MM.1S (cell line): ENCODE results near the gene FCHSD2.

ENCODE experiments used
- DNase-seq: peaks from one replicate; pipeline ENCODE4 v3.0.0-alpha.2; 2015
- H2AFZ ChIP-seq: fragments of 300-600 bp; sonication (generic); 2 replicates; pipeline ENCODE4 v1.6.0; 2016; ENCODE audit warnings: antibody characterized with exemption, low read length
- H3F3A ChIP-seq: fragments of 300-600 bp; sonication (generic); 2 replicates; pipeline ENCODE4 v1.6.1; 2016; ENCODE audit warnings: mild to moderate bottlenecking, antibody characterized with exemption, low read length, moderate library complexity, mixed read lengths; ENCODE audit not compliant: insufficient read depth
- H3K27ac ChIP-seq: fragments of 300-600 bp; sonication (generic); 2 replicates; pipeline ENCODE4 v1.5.1; 2016; ENCODE audit warnings: mild to moderate bottlenecking, low read length
- H3K27me3 ChIP-seq: fragments of 300-600 bp; sonication (generic); replicated peaks from 2 replicates; pipeline ENCODE4 v1.6.0; 2016; ENCODE audit warnings: low read length; ENCODE audit not compliant: insufficient read depth
- H3K36me3 ChIP-seq: fragments of 300-600 bp; sonication (generic); replicated peaks from 2 replicates; pipeline ENCODE4 v1.6.1; 2016; ENCODE audit warnings: mild to moderate bottlenecking, low read length, mixed read lengths; ENCODE audit not compliant: insufficient read depth
- H3K4me1 ChIP-seq: fragments of 300-600 bp; sonication (generic); 2 replicates; pipeline ENCODE4 v1.6.1; 2016; ENCODE audit warnings: low read length, mixed read lengths
- H3K4me2 ChIP-seq: fragments of 300-600 bp; sonication (generic); 2 replicates; pipeline ENCODE4 v1.6.0; 2016; ENCODE audit warnings: low read depth, low read length
- H3K4me3 ChIP-seq: fragments of 300-600 bp; sonication (generic); 2 replicates; pipeline ENCODE4 v1.5.1; 2016; ENCODE audit warnings: low read length, mixed read lengths
- H3K79me2 ChIP-seq: fragments of 300-600 bp; sonication (generic); 2 replicates; pipeline ENCODE4 v1.6.1; 2016; ENCODE audit warnings: mixed run types, low read length, mixed read lengths
- H3K9ac ChIP-seq: fragments of 300-600 bp; sonication (generic); 2 replicates; pipeline ENCODE4 v1.6.1; 2016; ENCODE audit warnings: low read length, mixed read lengths
- H3K9me2 ChIP-seq: fragments of 300-600 bp; sonication (generic); replicated peaks from 2 replicates; pipeline ENCODE4 v1.6.1; 2016; ENCODE audit warnings: mild to moderate bottlenecking, low read length, mixed read lengths; ENCODE audit not compliant: insufficient read depth
- H3K9me3 ChIP-seq: fragments of 300-600 bp; sonication (generic); replicated peaks from 2 replicates; pipeline ENCODE4 v1.6.1; 2016; ENCODE audit warnings: mild to moderate bottlenecking, low read length, mixed read lengths; ENCODE audit not compliant: insufficient read depth
- H4K20me1 ChIP-seq: fragments of 300-600 bp; sonication (generic); 2 replicates; pipeline ENCODE4 v1.6.1; 2016; ENCODE audit warnings: mild to moderate bottlenecking, low read length, moderate library complexity, mixed read lengths; ENCODE audit not compliant: insufficient read depth
- EZH2 ChIP-seq: fragments of 300-600 bp; sonication (generic); optimal IDR thresholded peaks from 2 replicates; pipeline ENCODE3; 2017; ENCODE audit warnings: low read depth, mild to moderate bottlenecking, antibody characterized with exemption, low read length, mixed read lengths
- EZH2phosphoT487 ChIP-seq: fragments of 300-600 bp; sonication (generic); IDR thresholded peaks from 2 replicates; pipeline ENCODE4 v1.6.1; 2018; ENCODE audit warnings: antibody characterized with exemption, low read length
- TF ChIP-seq, protein P1 (sequence below): fragments of 300-600 bp; sonication (generic); IDR thresholded peaks from 2 replicates; pipeline ENCODE4 v1.5.1; 2016; ENCODE audit warnings: antibody characterized with exemption, low read length, mixed read lengths

FCHSD2 gene

DNA sequence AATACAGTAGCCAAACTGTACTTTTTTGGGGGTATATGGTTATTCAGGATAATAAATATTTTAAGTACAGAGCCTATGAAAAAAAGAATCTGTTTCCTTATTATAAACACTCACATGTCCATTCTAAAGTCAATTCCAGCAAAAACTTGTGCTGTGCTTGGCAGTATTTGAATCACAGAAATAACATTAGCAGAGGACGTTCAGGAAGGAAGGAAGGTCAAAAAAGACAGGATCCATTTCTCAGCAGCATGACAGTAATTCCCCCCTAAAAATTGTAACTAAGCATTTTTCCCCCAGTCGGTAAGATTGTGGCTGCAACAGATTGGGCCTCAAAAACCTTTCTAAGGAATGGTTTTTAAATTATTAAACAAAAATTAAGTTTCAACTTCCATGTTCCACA, 203.1 kb downstream of the FCHSD2 start:
- H3K4me1 ChIP-seq: no peaks in the 10 kb centered on the region
- H3K4me3 ChIP-seq: no peak overlapping the region
- no peaks in the 10 kb centered on the region for H3K9me2 ChIP-seq
- H3K27me3 ChIP-seq: no peaks in the 10 kb centered on the region
- H3K36me3 ChIP-seq: no peaks in the 10 kb centered on the region
- H3K79me2 ChIP-seq: peaks cover 8% of the 10 kb centered on the region
- H4K20me1 ChIP-seq: no peaks in the 10 kb centered on the region
- H3K4me2 ChIP-seq: no peak overlapping the region
- H3F3A ChIP-seq: no peaks in the 10 kb centered on the region
- DNase-seq: no peak
- H2AFZ ChIP-seq: no peak overlapping the region
- no peaks in the 10 kb centered on the region for H3K9me3 ChIP-seq
- no peak overlapping the region for H3K9ac ChIP-seq
- TF ChIP-seq EZH2: no peak
- TF ChIP-seq, protein P1, sequence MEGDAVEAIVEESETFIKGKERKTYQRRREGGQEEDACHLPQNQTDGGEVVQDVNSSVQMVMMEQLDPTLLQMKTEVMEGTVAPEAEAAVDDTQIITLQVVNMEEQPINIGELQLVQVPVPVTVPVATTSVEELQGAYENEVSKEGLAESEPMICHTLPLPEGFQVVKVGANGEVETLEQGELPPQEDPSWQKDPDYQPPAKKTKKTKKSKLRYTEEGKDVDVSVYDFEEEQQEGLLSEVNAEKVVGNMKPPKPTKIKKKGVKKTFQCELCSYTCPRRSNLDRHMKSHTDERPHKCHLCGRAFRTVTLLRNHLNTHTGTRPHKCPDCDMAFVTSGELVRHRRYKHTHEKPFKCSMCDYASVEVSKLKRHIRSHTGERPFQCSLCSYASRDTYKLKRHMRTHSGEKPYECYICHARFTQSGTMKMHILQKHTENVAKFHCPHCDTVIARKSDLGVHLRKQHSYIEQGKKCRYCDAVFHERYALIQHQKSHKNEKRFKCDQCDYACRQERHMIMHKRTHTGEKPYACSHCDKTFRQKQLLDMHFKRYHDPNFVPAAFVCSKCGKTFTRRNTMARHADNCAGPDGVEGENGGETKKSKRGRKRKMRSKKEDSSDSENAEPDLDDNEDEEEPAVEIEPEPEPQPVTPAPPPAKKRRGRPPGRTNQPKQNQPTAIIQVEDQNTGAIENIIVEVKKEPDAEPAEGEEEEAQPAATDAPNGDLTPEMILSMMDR: no peak
- no peak for TF ChIP-seq EZH2phosphoT487
- no peak overlapping the region for H3K27ac ChIP-seq

DNA sequence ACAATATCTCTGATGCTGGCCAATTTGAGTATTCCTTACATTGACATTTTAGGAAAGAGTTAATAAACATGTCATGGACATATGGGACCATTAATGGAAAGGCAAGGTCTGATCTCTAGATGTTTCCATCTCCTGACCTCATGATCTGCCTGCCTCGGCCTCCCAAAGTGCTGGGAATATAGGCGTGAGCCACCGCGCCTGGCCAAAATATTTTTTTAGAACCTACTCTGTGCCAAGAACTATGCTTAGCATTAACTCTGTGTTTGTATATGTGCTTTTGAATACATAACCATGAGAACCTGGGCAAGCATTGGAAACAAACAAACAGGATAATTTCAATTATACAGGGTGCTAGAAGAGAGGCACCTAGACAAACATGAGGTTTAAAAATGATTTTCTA, 204.7 kb downstream of the FCHSD2 start:
- Histone ChIP-seq H3K27me3 (no peaks in the 10 kb centered on the region), H3K9me3 (no peaks in the 10 kb centered on the region), H3K27ac (no peak overlapping the region), H3F3A (no peaks in the 10 kb centered on the region), H3K9me2 (no peaks in the 10 kb centered on the region), H3K4me3 (no peak overlapping the region), H3K9ac (no peak overlapping the region), H3K4me1 (no peaks in the 10 kb centered on the region), H4K20me1 (no peaks in the 10 kb centered on the region), H3K4me2 (no peak overlapping the region), H2AFZ (no peak overlapping the region), H3K36me3 (no peaks in the 10 kb centered on the region; the same call in 1 of the 2 replicates), H3K79me2 (peaks cover 5% of the 10 kb centered on the region)
- TF ChIP-seq EZH2phosphoT487 (no peak), EZH2 (no peak)
- TF ChIP-seq, protein P1: no peak
- DNase-seq: no peak

DNA sequence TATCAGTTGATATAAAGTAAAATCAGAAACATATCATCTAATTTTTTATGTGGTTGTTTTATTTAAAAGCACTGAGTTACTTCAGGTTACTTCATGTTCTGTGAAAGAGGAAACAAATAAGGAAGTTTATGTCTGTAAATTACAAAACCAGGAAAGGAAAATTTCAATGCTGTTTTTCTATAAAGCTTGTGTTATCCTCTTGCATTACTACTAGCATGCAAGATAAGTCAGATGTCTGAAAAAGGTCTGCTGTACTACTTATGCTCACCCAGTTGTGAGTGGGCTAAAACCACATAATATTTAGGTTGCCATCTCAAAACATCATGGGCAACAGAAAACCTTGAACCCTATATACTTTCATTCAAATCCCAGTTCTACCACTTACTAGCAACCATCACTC, 206.4 kb downstream of the FCHSD2 start:
- H3K27ac ChIP-seq: no peak overlapping the region
- TF ChIP-seq, protein P1: no peak
- TF ChIP-seq EZH2phosphoT487: no peak
- no peak for TF ChIP-seq EZH2
- no peak for DNase-seq

More for the DNA sequence above, 206.4 kb downstream of the FCHSD2 start:
- H3K27me3 ChIP-seq: no peaks in the 10 kb centered on the region
- H3K4me3 ChIP-seq: no peak overlapping the region
- no peaks in the 10 kb centered on the region; the same call in 1 of the 2 replicates for H3K79me2 ChIP-seq
- H3K4me2 ChIP-seq: no peak overlapping the region
- no peak overlapping the region for H3K9ac ChIP-seq
- H3F3A ChIP-seq: no peaks in the 10 kb centered on the region
- H2AFZ ChIP-seq: no peak overlapping the region
- no peaks in the 10 kb centered on the region for H3K9me3 ChIP-seq
- H3K4me1 ChIP-seq: no peaks in the 10 kb centered on the region
- H3K9me2 ChIP-seq: no peaks in the 10 kb centered on the region
- no peaks in the 10 kb centered on the region for H4K20me1 ChIP-seq
- H3K36me3 ChIP-seq: no peaks in the 10 kb centered on the region; the same call in 1 of the 2 replicates
